ACC112 (cell line): ENCODE data around the gene HPCA.

Source experiments
- H2AFZ ChIP-seq: fragments of 200-600 bp; sonication (generic); one replicate; pipeline ENCODE4 v1.6.0; 2017; ENCODE audit warnings: antibody characterized with exemption, low read length; ENCODE audit not compliant: unreplicated experiment
- H3K27ac ChIP-seq: fragments of 200-600 bp; sonication (generic); 2 replicates; pipeline ENCODE4 v1.5.1; 2014; ENCODE audit warnings: low read depth, mild to moderate bottlenecking, antibody characterized with exemption, low read length, moderate library complexity
- H3K27me3 ChIP-seq: fragments of 200-600 bp; sonication (generic); 2 replicates; pipeline ENCODE4 v1.6.1; 2014; ENCODE audit warnings: mild to moderate bottlenecking, antibody characterized with exemption, low read length, moderate library complexity, mixed read lengths; ENCODE audit not compliant: insufficient read depth
- H3K36me3 ChIP-seq: fragments of 200-600 bp; sonication (generic); 2 replicates; pipeline ENCODE4 v1.6.1; 2016; ENCODE audit warnings: mild to moderate bottlenecking, antibody characterized with exemption, low read length, moderate library complexity, mixed read lengths; ENCODE audit not compliant: insufficient read depth
- H3K4me1 ChIP-seq: fragments of 200-600 bp; sonication (generic); one replicate; pipeline ENCODE4 v1.6.1; 2016; ENCODE audit warnings: low read length, mixed read lengths; ENCODE audit not compliant: insufficient read depth, unreplicated experiment, control insufficient read depth
- H3K4me3 ChIP-seq: fragments of 200-600 bp; sonication (generic); 2 replicates; pipeline ENCODE4 v1.5.1; 2014; ENCODE audit warnings: mild to moderate bottlenecking, low read depth, low read length
- H3K79me2 ChIP-seq: fragments of 200-600 bp; sonication (generic); one replicate; pipeline ENCODE4 v1.6.0; 2016; ENCODE audit warnings: low read length; ENCODE audit not compliant: control insufficient read depth, unreplicated experiment, insufficient read depth

The HPCA gene

DNA sequence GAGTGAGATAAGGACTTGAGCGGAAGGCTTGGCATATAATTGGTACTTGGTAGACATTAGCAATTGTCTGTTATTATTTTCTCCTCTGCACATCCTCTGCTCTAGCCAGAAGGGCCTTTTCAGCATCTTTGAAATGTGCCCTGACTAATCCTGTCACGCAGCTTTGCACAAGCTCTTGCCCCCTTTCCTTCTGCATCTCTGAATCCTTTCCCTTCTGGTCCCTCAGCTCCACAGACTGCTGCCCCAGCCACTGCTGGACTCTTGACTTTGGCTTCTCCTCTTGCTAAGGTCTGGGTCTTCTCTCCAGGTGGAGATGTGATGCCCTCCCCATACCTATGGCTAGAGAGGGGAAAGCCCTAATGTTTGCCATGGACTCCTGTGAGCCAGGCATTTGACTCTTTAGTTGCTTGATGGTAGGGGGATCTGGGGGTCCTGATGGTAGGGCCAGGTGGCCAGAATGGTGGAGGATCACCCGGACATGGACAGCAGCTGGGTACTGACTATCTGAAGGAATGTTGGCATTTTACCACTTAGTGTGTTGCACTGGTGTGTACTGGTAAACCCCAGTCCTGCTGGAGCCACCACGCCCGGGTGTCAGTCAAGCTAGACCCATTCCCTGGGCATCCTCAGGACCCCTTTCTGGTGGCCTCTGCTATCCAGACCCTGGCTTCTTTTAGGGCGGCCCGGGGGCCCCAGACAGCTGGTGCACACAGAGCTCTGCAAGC is 4.4 kb downstream of the HPCA start:
- Histone ChIP-seq H3K4me1 (no peaks in the 10 kb centered on the region), H3K79me2 (no peaks in the 10 kb centered on the region), H3K27ac (no peak overlapping the region), H2AFZ (no peak overlapping the region), H3K27me3 (peaks cover 43% of the 10 kb centered on the region), H3K36me3 (no peaks in the 10 kb centered on the region), H3K4me3 (no peak overlapping the region)

DNA sequence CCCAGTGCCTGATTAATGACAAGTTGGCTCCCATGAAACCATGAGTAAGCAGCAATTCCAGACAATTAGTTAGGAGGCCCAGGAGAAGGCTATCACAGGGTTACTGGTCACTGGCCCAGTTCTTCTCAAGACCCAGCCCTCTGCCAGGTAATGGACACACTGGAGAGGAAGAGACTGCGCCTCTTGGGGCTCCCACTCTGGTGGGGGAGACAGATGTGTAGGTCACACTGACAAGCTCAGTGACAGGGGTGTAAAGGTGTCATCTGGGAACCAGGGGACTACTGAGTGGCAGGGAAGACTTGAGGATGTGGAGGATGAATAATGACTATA is 4.9 kb downstream of the HPCA start:
- no peak overlapping the region for H2AFZ ChIP-seq
- H3K27me3 ChIP-seq = peaks cover 37% of the 10 kb centered on the region
- no peaks in the 10 kb centered on the region for H3K79me2 ChIP-seq
- H3K27ac ChIP-seq = no peak overlapping the region
- no peak overlapping the region for H3K4me3 ChIP-seq
- H3K4me1 ChIP-seq = no peaks in the 10 kb centered on the region
- no peaks in the 10 kb centered on the region for H3K36me3 ChIP-seq

DNA sequence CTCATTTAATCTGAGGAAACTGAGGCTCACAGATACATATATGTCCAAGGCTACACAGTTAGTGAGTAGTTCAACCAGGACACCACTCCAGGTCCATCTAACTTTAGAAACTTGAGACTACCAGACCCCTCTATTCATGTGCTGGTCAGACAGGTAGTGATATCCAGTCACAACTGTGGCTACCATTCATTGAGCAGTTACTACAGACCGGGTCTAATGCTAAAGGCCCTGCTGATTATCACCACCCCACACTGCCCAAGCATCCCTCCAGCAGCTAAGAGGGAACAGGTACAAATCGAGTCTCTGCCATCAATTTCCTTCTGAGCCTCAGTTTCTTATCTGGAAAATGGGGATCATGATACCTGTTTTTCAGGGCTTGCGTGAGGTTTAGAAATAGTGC is 5.3 kb downstream of the HPCA start:
- H3K36me3 ChIP-seq = no peaks in the 10 kb centered on the region
- H2AFZ ChIP-seq = no peak overlapping the region
- H3K27me3 ChIP-seq = peaks cover 34% of the 10 kb centered on the region
- no peaks in the 10 kb centered on the region for H3K4me1 ChIP-seq
- no peak overlapping the region for H3K27ac ChIP-seq
- H3K79me2 ChIP-seq = no peaks in the 10 kb centered on the region
- no peak overlapping the region for H3K4me3 ChIP-seq

DNA sequence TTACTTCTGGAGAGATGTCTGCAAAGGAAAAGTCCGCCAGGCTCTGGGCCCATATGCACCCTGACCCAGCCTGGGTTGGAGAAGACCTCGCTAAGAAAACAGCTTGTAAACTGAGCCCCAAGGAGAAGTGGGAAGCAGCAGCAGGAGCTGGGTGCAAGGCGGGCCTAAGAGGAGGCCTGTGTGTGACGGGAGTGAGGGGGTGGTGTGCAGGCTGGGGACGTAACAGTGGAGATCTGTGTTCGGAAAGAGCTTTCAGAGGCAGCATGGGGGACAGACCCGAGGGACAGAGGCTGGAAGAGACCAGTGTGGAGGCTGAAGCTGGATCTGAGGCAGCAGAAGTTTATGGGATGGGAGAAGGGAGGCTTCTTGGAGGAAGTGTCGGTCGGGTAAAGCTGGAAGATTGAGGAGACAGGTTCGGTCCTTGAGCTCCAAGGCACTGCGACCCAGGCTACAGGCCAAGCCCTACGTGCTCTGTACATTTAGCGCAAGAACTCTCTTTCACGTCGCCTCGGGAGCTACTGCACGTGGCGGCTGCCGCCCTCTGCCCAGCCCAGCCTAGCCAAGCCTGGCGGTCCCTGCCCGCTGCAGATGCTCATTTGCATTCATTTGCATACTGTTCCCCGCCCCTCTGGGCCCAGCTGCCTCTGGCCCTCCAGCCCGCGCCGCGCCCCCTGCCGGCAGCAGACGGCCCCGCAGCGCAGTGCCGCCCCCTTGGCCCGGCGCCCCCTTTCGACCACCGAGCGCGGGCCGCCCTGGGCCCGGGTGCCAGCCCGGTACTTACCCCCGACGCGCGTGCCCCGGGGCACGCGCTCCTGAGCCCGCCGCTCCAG is 6.3 kb downstream of the HPCA start:
- H3K4me3 ChIP-seq = peak overlapping the region; percentile 74
- no peaks in the 10 kb centered on the region for H3K4me1 ChIP-seq
- no peaks in the 10 kb centered on the region for H3K36me3 ChIP-seq
- H3K79me2 ChIP-seq = no peaks in the 10 kb centered on the region
- peak overlapping the region; percentile 75 for H2AFZ ChIP-seq
- peaks cover 25% of the 10 kb centered on the region for H3K27me3 ChIP-seq
- no peak overlapping the region for H3K27ac ChIP-seq

DNA sequence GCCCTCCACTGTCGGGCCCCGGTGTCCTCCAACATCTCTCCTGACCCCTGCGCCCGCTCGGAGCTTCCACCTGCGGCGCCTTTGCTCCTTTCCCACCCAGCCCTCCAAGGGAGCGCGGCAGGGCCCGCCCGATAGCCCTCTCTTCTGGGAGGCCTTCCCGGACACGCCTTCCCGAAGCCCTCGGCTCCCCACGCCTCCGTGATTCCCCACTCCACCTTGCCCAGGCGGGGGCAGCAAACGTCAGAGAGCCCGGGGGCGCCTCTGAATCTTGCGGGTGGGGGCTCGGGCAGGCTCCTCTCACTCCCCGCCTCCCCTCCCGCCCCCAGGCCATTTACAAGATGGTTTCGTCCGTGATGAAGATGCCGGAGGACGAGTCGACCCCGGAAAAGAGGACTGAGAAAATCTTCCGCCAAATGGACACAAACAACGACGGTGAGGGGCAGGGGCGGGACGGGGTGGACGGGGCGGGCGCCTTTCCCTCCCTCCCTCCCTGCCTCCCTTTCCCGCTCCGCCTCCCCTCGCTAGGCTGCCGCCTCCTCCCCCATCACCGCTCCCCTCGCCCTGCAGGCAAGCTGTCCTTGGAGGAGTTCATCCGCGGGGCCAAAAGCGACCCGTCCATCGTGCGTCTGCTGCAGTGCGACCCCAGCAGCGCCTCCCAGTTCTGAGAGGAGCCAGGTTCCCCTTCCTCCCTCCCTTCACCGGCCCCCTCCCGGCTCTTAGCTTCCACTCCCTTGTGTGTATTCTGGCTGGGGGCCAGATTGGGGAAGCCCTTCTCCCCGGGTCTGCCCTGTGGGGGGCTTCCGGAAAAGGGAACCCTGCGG is 7.1 kb downstream of the HPCA start:
- H2AFZ ChIP-seq = peak overlapping the region; percentile 75
- no peaks in the 10 kb centered on the region for H3K4me1 ChIP-seq
- H3K27me3 ChIP-seq = peaks cover 19% of the 10 kb centered on the region
- H3K36me3 ChIP-seq = no peaks in the 10 kb centered on the region
- no peak overlapping the region for H3K27ac ChIP-seq
- peak overlapping the region; percentile 74 for H3K4me3 ChIP-seq
- H3K79me2 ChIP-seq = no peaks in the 10 kb centered on the region

DNA sequence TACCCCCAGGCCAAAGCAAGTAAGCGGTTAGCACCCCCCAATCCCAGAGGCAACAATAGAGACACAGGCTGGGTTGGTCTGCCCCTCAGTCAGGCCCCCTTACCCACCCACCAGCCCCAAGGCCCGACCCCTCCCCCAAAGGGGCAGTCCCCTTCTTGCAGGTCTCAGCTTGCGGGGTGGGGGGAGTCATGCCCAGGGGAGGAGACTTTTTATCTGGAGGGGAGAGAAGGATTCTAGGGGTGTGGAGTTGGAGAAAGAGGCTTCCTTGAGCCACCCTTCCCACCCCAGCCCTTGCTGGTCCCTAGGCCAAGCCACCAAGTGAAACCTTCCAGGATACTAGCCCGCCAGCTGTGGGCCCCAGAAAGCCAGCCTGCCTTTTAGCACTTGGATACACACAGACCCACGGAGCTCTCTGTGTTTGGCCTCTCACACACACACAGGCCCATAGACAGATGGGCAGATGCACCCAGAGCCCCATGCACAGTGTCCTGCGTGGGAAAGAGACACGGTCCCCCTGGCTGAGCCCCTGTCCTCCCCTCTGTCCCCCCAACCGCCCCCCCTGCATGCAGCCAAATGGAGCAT is 7.8 kb downstream of the HPCA start:
- H3K4me3 ChIP-seq = no peak overlapping the region
- no peaks in the 10 kb centered on the region for H3K36me3 ChIP-seq
- H3K27me3 ChIP-seq = peaks cover 15% of the 10 kb centered on the region
- H3K4me1 ChIP-seq = no peaks in the 10 kb centered on the region
- H2AFZ ChIP-seq = no peak overlapping the region
- no peaks in the 10 kb centered on the region for H3K79me2 ChIP-seq
- no peak overlapping the region for H3K27ac ChIP-seq

DNA sequence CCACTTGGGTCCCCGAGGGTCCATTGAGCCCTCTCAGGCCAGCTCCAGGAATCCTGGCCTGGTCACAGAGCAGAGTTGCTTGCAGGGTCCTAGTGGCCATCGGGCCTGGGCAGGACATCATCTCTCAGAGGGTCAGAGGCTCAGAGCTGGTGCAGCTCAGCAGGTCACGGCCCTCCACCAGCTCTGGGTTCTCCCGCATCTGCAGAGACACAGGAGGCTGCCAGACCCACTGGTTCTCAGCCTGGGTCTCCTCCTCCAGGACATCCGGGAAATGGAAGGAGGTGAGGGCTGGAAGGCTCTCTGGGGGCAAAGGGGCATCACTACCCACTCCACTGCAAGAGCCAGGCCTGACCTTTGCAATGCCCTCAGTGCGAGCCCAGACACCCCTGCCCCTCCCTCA is 8.4 kb downstream of the HPCA start:
- H3K36me3 ChIP-seq = no peaks in the 10 kb centered on the region
- no peaks in the 10 kb centered on the region for H3K79me2 ChIP-seq
- H3K4me1 ChIP-seq = no peaks in the 10 kb centered on the region
- H3K4me3 ChIP-seq = no peak overlapping the region
- no peak overlapping the region for H2AFZ ChIP-seq
- H3K27me3 ChIP-seq = peaks cover 11% of the 10 kb centered on the region; the same call in 1 of the 2 replicates
- no peak overlapping the region for H3K27ac ChIP-seq

DNA sequence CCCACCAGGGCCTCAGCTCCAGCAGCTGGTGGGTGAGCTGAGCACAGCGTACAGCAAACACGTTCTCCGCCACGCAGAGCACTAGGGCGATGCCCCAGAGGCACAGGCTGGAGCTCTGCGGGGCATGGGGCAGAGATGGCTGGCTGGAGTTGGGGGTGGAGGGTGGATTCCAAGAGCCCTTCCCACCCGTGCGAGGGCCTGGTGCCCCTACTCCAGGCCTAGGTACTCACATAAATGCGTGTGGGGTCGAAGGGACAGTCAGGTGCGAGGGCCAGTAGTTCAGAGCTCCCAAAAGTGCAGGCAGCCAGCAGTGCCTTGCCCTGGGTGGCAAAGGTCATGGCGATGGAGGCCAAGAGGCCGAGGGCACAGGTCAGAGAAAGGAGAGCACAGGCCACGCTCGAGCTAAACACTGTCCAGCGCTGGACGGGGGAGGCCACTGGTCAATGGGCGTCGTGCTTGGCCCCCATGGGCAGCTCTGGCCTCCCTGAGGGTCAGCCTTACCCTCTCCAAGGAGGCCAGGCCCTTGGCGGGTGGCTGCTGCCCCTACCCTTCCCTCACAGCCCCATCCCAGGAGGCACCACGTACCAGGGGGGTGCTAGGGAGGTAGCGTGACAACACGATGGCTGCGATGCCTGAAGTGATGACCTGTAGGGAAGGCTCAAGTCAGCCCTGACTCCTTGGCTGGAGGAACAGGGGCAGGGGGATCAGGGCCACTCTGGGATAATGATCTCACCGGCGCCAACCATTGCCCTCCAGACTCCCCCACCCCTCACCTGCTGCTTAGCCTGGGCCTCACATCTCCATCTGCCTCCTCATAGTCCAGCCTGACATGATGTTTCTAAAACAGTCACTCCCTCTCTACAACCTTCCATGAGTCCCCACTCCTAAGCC is 9.3 kb downstream of the HPCA start:
- peaks cover 10% of the 10 kb centered on the region; the same call in 1 of the 2 replicates for H3K27me3 ChIP-seq
- no peaks in the 10 kb centered on the region for H3K79me2 ChIP-seq
- H3K4me1 ChIP-seq = no peaks in the 10 kb centered on the region
- no peak overlapping the region for H3K27ac ChIP-seq
- no peak overlapping the region for H2AFZ ChIP-seq
- no peaks in the 10 kb centered on the region for H3K36me3 ChIP-seq
- H3K4me3 ChIP-seq = no peak overlapping the region

DNA sequence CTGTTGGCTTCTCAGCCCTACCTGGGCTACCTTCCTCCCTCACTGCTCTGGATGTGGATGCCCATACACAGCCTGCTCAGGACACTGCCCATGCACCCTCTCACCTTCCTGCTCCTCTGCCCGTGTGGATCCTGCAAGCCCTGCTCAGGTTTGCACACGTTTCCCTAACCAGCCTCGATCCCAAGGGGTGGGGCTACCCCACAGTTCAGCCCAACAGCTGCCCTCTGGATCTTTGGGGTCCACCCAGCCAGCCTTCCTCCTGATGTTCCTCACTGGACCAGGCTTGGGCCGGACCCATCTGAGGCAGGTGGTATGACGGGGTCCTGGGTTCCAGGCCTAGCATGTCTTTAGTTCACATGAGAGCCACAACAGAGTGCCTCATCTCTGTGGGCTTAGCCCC is 10.2 kb downstream of the HPCA start:
- no peaks in the 10 kb centered on the region for H3K79me2 ChIP-seq
- H3K4me1 ChIP-seq = no peaks in the 10 kb centered on the region
- H3K4me3 ChIP-seq = no peak overlapping the region
- H3K27ac ChIP-seq = no peak overlapping the region
- H3K27me3 ChIP-seq = peaks cover 10% of the 10 kb centered on the region; the same call in 1 of the 2 replicates
- H3K36me3 ChIP-seq = no peaks in the 10 kb centered on the region
- H2AFZ ChIP-seq = no peak overlapping the region
